ENCODE results near the gene ACOXL.

DNA sequence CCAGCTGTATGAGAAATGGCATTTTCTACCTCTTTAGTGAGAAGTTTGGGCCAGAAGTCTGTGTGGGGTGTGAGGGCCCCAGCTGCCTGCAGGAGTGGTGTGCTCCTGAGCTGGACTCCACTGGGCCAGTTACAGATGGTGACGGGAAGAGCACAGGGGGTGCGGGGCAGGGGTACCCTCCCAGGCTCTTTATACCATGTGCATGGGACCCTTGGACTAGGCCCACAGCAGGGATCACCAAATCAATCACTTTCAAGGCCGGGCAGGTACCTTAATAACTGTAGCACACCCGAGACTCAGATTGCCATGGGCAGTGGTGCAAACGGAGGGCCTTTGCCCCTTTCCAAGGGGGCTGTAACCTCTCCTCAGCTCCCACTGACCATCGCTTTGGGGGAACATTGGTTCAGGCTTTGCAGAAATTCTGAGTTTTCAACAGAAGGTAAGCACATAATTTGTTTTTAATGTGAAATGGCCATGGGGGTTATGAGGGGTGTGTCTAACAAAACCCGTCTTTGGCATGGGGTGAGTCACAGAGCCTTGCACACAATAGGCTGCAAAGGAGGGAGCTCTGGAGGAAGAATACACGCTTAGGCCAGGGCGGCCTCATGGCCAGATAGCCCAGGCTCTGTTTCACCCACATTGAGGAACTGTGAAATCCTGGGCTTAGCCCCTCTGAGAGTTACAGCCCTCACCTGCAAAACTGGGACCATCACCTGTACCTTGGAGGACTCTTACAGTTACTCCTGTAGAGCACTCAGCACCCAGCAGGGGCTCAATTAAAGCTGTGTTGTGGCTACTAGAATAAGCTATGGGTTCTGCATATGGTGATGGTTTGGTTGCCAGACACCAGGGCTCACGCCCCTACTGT lies 247.3 kb downstream of the ACOXL start:
- TF ChIP-seq, protein P1, sequence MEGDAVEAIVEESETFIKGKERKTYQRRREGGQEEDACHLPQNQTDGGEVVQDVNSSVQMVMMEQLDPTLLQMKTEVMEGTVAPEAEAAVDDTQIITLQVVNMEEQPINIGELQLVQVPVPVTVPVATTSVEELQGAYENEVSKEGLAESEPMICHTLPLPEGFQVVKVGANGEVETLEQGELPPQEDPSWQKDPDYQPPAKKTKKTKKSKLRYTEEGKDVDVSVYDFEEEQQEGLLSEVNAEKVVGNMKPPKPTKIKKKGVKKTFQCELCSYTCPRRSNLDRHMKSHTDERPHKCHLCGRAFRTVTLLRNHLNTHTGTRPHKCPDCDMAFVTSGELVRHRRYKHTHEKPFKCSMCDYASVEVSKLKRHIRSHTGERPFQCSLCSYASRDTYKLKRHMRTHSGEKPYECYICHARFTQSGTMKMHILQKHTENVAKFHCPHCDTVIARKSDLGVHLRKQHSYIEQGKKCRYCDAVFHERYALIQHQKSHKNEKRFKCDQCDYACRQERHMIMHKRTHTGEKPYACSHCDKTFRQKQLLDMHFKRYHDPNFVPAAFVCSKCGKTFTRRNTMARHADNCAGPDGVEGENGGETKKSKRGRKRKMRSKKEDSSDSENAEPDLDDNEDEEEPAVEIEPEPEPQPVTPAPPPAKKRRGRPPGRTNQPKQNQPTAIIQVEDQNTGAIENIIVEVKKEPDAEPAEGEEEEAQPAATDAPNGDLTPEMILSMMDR (conservative IDR thresholded peaks at IDR 0.05 in 1 of 2, IDR thresholded peaks at IDR 0.05 in 1 of 2; ENCODE audit: extremely low read depth in 1 of 2, insufficient read depth in 1 of 2, low read depth in 1 of 2, low read length in 2 of 2), result no peak
- no peak for TF ChIP-seq EZH2 (IDR thresholded peaks at IDR 0.05; ENCODE audit: borderline replicate concordance, low read length)

Measured in mammary epithelial cell (primary cell).